Heart left ventricle (tissue), 16 donors: ENCODE results near the gene CFB. TPM values are rescaled to one million over a fixed set of nuclear protein-coding genes. Genes with fewer than 3 reads are reported as not detected.

Experiments
- ATAC-seq, 4 donors: fragments of 200-7000 bp; cut with Tn5 transposase; one replicate each; pipeline ENCODE4 v1.9.1; 2020 to 2022; ENCODE audit warnings: moderate library complexity in 4 of 4, mild to moderate bottlenecking in 3 of 4, moderate number of reproducible peaks in 1 of 4
- DNase-seq, 5 donors: peaks; one replicate each; pipeline ENCODE4 v3.0.0-alpha.2; 2020
- H3K27ac ChIP-seq, 12 donors: fragments of 200-600 bp; sonication (generic) in 4 of 12; one replicate each; pipeline versions ENCODE4 v1.5.0 to v1.8.0; 2016 to 2022; ENCODE audit warnings: mild to moderate bottlenecking in 2 of 12
- H3K27me3 ChIP-seq, 9 donors: fragments of 200-600 bp; sonication (generic) in 2 of 9; one replicate each; pipeline versions ENCODE4 v1.5.1 to v1.8.0; 2016 to 2022; ENCODE audit warnings: mild to moderate bottlenecking in 3 of 9
- H3K36me3 ChIP-seq, 9 donors: fragments of 200-600 bp; sonication (generic) in 2 of 9; one replicate each; pipeline versions ENCODE4 v1.5.0 to v1.8.0; 2018 to 2022; ENCODE audit warnings: mild to moderate bottlenecking in 2 of 9
- H3K4me1 ChIP-seq, 12 donors: fragments of 200-600 bp; sonication (generic) in 4 of 12; one replicate each; pipeline versions ENCODE4 v1.5.0 to v1.8.0; 2016 to 2022; ENCODE audit warnings: mild to moderate bottlenecking in 3 of 12
- H3K4me3 ChIP-seq, 12 donors: fragments of 200-600 bp; sonication (generic) in 4 of 12; one replicate each; pipeline versions ENCODE4 v1.5.0 to v1.8.0; 2017 to 2022; ENCODE audit warnings: mild to moderate bottlenecking in 9 of 12, moderate library complexity in 4 of 12
- H3K9me3 ChIP-seq, 12 donors: fragments of 200-600 bp; sonication (generic) in 4 of 12; one replicate each; pipeline versions ENCODE4 v1.5.0 to v1.8.0; 2016 to 2022; ENCODE audit warnings: mild to moderate bottlenecking in 1 of 12
- CTCF ChIP-seq, 12 donors: fragments of 200-600 bp; sonication (generic) in 4 of 12; IDR thresholded peaks; one replicate each; pipeline versions ENCODE4 v1.5.0 to v1.8.0; 2018 to 2022; ENCODE audit warnings: antibody characterized with exemption in 12 of 12, mild to moderate bottlenecking in 5 of 12
- POLR2A ChIP-seq, 2 donors: fragments of 450-650 bp; IDR thresholded peaks; one replicate each; pipeline ENCODE4 v1.6.1; 2017; ENCODE audit warnings: antibody characterized with exemption in 2 of 2, mild to moderate bottlenecking in 2 of 2, moderate library complexity in 2 of 2
- WGBS, 4 donors: extraction: QIAGEN DNeasy Blood & Tissue Kit in 2 of 4; methylation state at CpG; one replicate each; pipeline versions ENCODE4 v1.1.5 to v1.1.7; 2013 to 2018; 5-methylcytosine and 5-hydroxymethylcytosine counted together
- intact Hi-C, 10 donors: fragments of 100-400 bp; cut with DNase I; formaldehyde crosslinking; loops; one replicate each; pipeline versions ENCODE4 v1.11.1 to v1.14.2; 2022
- polyA plus RNA-seq, 2 donors: library from polyadenylated mRNA; stranded (reverse); fragments of 200-250 nt; gene quantifications; one replicate each; pipeline ENCODE4 v1.2.3, GENCODE V29; 2013
- total RNA-seq, 9 donors: library from RNA; depleted of rRNA in 2 of 9; stranded (reverse); fragments of >200 nt in 2 of 9; fragmentation: NEBNext Ultra II Directional in 3 of 9; extraction: Animal tissue kit (Norgen Biotek cat#: 25700) in 3 of 9; gene quantifications; one replicate each; pipeline versions ENCODE4 v1.1.0 to v1.2.4, GENCODE V29; 2016 to 2023
- donor health status: ischemic (EF 13 %, LVEDD 7.1; RV severe dilation, severe dysfunction).
- donor health status: healthy with polysubstance abuse.
- donor health status: DM: no; HTN: yes; CAD: no.
- donor health status: DM: no; HTN: no; CAD: no.
- donor health status: ischemic (EF 25% LVEDD 6.9; RV normal size, moderate dysfunction).
- donor health status: ischemic (EF 25% LVEDD 5.7; RV mildly dilated, moderate dysfunction).
- donor health status: healthy.
- donor health status: DM: yes; HTN: yes; CAD: no.
- donor health status: ischemic (EF 35%, LVEDD 5.7; RV mildly dilated, moderate dysfunction).
- donor health status: nonischemic (EF 11% LVEDD 7.7; RV severe dilation, severe dysfunction).
- donor health status: DM: yes; HTN: yes; CAD: no.
- donor health status: PGD.
- donor health status: ischemic (EF 29% LVEDD 5.4; RV normal size, mild dysfunction).
- donor health status: nonischemic (EF 23%, LVEDD 6.1; RV moderate dilation, normal function).

The CFB gene
- total and polyA plus RNA-seq, 11 donors, result 3.0 to 151 (median 5.3) TPM

DNA sequence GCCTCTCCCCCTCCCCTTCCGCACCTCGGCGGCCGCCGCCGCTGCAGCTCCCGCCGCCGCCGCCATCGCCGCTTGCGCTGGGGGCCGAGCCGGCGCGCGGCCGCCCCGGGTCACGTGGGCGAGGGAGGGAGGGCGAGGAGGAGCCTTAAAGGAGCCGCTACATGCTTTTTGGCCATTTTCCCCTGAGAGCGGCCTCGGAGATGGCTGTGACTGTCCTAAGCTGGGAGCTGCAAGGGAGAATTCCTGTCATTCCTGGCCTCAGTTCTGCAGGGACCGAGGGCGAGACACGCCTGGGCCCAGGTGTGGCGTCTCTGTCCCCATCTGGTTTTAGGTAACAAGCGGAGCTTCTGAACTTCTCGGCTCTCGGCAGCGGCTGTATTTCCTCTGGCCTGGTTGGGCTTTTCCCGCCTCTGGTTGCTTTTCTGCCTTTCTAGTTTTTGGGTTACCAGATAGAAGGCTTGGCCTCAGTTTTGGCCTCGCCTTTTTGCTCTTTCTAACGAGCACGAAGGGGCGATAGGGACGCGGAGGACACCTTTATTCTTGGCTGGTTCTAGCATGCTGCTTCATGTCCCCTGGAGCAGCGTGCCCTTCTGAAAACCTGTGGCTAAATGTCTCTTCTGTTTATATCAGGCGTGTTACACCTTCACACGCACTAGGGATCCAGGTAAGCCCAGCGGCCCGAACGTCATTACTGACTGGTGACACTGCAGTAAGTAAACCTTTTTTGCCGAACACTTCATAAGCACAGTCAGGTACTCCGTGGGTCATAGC lies 48.1 kb upstream of the CFB start, which contains the start of gene EHMT2:
Gene EHMT2, minus strand, starts transcription at position 87 of the 771 bp plus-strand sequence. Its CDS starts 21 bp downstream, at position 66.
- DNase-seq, result peak; percentile 83 to 90 (median 88)
- Histone ChIP-seq H3K4me3 (peak within 1 kb of the TSS; percentile 70 to 99 (median 82)), H3K4me1 (peaks cover 0 to 40% (median 21%) of the 10 kb centered on the region in 12 donors), H3K9me3 (no peaks in the 10 kb centered on the region), H3K27ac (peak within 1 kb of the TSS; percentile 28 to 89 (median 82)), H3K27me3 (no peaks in the 10 kb centered on the region), H3K36me3 (peaks cover 0 to 33% (median 28%) of the 10 kb centered on the region in 9 donors)
- peak; percentile 69 to 83 (median 70) for ATAC-seq
- TF ChIP-seq CTCF (IDR thresholded peaks at IDR 0.05) (peak in 1 of 12 donors; percentile 27), POLR2A (IDR thresholded peaks at IDR 0.05) (peak in 1 of 2 donors; percentile 67)
- 0 to 1% (median 0%) methylated on average over 22 to 49 of the region's 49 CpGs for WGBS, 4 donors
- intact Hi-C loops, result loop anchor here in 4 of 10 donors (5.0 kb wide), 3 partner anchors 55 to 60 kb away; partner anchors contain the start of genes NELFE (in 2 of the 4) and SKIC2 (in 2 of the 4)

DNA sequence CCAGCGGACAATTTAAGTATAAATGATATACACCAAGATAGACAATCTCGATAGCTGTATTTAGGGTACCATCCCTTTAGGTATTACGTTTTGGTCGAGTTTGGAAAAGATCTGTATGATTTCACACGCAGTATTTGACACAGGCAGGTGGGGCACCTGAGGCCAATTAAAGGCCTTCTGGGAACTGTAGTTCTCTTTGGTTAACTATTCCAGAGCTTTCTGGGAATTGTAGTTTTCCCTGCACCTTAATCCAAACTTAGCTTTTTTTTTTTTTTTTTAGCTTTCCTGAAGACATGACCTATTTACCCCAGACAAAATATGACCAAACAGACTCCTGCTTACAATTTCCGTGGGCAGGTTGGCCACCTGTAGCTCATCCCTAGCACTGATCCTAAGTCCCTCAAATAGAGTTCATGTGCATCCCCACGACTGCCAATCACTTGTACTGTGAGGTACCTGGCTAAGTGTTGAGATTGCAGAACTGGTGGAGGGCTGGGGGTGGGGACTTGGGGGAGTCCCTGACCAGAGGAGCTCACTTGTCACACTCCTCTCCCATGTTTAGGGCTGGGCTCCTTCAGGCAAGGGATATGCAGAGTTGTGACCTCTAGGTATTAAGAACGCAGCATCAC lies 47.4 kb upstream of the CFB start:
- 11 to 16% (median 14%) methylated on average over 8 of the region's 8 CpGs for WGBS, 4 donors
- Histone ChIP-seq H3K4me3 (peak overlapping the region; percentile 70 to 99 (median 82)), H3K27ac (peak overlapping the region; percentile 28 to 89 (median 82)), H3K36me3 (peaks cover 0 to 26% (median 21%) of the 10 kb centered on the region in 9 donors), H3K9me3 (no peaks in the 10 kb centered on the region), H3K27me3 (no peaks in the 10 kb centered on the region), H3K4me1 (peaks cover 0 to 44% (median 23%) of the 10 kb centered on the region in 12 donors)
- TF ChIP-seq CTCF (IDR thresholded peaks at IDR 0.05) (no peak), POLR2A (IDR thresholded peaks at IDR 0.05) (no peak)
- intact Hi-C loops, result loop anchor here in 4 of 10 donors (5.0 kb wide), 3 partner anchors 54 to 61 kb away; partner anchors contain the start of genes NELFE (in 2 of the 4) and SKIC2 (in 2 of the 4)
- peak in 3 of 4 donors; percentile 21 to 48 (median 30) for ATAC-seq
- no peak for DNase-seq

GRCh38 chr6:31899215-31899614 lies 46.7 kb upstream of the CFB start:
- DNase-seq (no peak), ATAC-seq (no peak)
- peaks cover 0 to 19% (median 14%) of the 10 kb centered on the region in 9 donors for H3K36me3 ChIP-seq
- H3K4me1 ChIP-seq, result peaks cover 0 to 44% (median 23%) of the 10 kb centered on the region in 12 donors
- intact Hi-C loops, result loop anchor here in 4 of 10 donors (5.0 kb wide), 3 partner anchors 53 to 62 kb away; partner anchors contain the start of genes NELFE (in 2 of the 4) and SKIC2 (in 2 of the 4)
- no peak overlapping the region for H3K27ac ChIP-seq
- 46 to 53% (median 49%) methylated on average over 5 of the region's 5 CpGs for WGBS, 4 donors
- peak overlapping the region in 2 of 12 donors; percentile 7 to 87 for H3K4me3 ChIP-seq
- TF ChIP-seq POLR2A (IDR thresholded peaks at IDR 0.05), result no peak
- TF ChIP-seq CTCF (IDR thresholded peaks at IDR 0.05), result no peak
- H3K9me3 ChIP-seq, result no peaks in the 10 kb centered on the region
- no peaks in the 10 kb centered on the region for H3K27me3 ChIP-seq
